Heart right ventricle (tissue), 16 donors: ENCODE measurements around the gene SHISAL1. TPM values are rescaled to one million over a fixed set of nuclear protein-coding genes. Genes with fewer than 3 reads are reported as not detected.
"Not testable (repeated sequence)": the region's sequence is repeated elsewhere in the genome, so short reads cannot be mapped to it uniquely, and the experiment has no call there.

Experiments
- ATAC-seq, 8 donors: fragments of 200-7000 bp; cut with Tn5 transposase; one replicate each; pipeline ENCODE4 v1.9.1; 2020; ENCODE audit warnings: mild to moderate bottlenecking in 8 of 8, moderate library complexity in 8 of 8, moderate number of reproducible peaks in 1 of 8
- DNase-seq, 2 donors: peaks; one replicate each; pipeline ENCODE4 v3.0.0-alpha.2; 2020
- H3K27ac ChIP-seq, 10 donors: fragments of 200-600 bp; sonication (generic) in 2 of 10; one replicate each; pipeline versions ENCODE4 v1.5.0 to v1.8.0; 2020 to 2022; ENCODE audit warnings: mild to moderate bottlenecking in 3 of 10
- H3K27me3 ChIP-seq, 7 donors: fragments of 200-600 bp; one replicate each; pipeline ENCODE4 v1.8.0; 2021 to 2022; ENCODE audit warnings: mild to moderate bottlenecking in 2 of 7
- H3K36me3 ChIP-seq, 9 donors: fragments of 200-600 bp; sonication (generic) in 1 of 9; one replicate each; pipeline versions ENCODE4 v1.5.0 to v1.8.0; 2020 to 2022; ENCODE audit warnings: mild to moderate bottlenecking in 2 of 9
- H3K4me1 ChIP-seq, 9 donors: fragments of 200-600 bp; sonication (generic) in 1 of 9; one replicate each; pipeline versions ENCODE4 v1.5.0 to v1.8.0; 2020 to 2022; ENCODE audit warnings: mild to moderate bottlenecking in 4 of 9
- H3K4me3 ChIP-seq, 10 donors: fragments of 200-600 bp; sonication (generic) in 2 of 10; one replicate each; pipeline versions ENCODE4 v1.5.0 to v1.8.0; 2020 to 2022; ENCODE audit warnings: mild to moderate bottlenecking in 7 of 10, moderate library complexity in 2 of 10
- H3K9me3 ChIP-seq, 11 donors: fragments of 200-600 bp in 10 of 11; sonication (generic) in 2 of 11; one replicate each; pipeline versions ENCODE4 v1.5.0 to v1.8.0; 2013 to 2022; ENCODE audit warnings: mild to moderate bottlenecking in 2 of 11, control low read depth in 1 of 11, moderate library complexity in 1 of 11
- CTCF ChIP-seq, 9 donors: fragments of 200-600 bp; sonication (generic) in 2 of 9; IDR thresholded peaks; one replicate each; pipeline versions ENCODE4 v1.5.0 to v1.8.0; 2021 to 2022; ENCODE audit warnings: antibody characterized with exemption in 9 of 9, mild to moderate bottlenecking in 5 of 9, moderate library complexity in 1 of 9
- WGBS, 2 donors: extraction: QIAGEN DNeasy Blood & Tissue Kit; methylation state at CpG; one replicate each; pipeline ENCODE4 v1.1.7; 2013; ENCODE audit warnings: inconsistent platforms in 1 of 2; 5-methylcytosine and 5-hydroxymethylcytosine counted together
- intact Hi-C, 10 donors: fragments of 100-400 bp; cut with DNase I; formaldehyde crosslinking; loops; one replicate each; pipeline versions ENCODE4 v1.11.1 to v1.14.2; 2022
- polyA plus RNA-seq, 2 donors: library from polyadenylated mRNA; stranded (reverse); fragments of 200-250 nt; gene quantifications; one replicate each; pipeline ENCODE4 v1.2.3, GENCODE V29; 2013
- total RNA-seq, 10 donors: library from RNA; stranded (reverse); fragmentation: NEBNext Ultra II Directional in 3 of 10; extraction: Animal tissue kit (Norgen Biotek cat#: 25700) in 3 of 10; gene quantifications; one replicate each; pipeline versions ENCODE4 v1.2.1 to v1.2.4, GENCODE V29; 2021 to 2023
- donor health status: Arrhythmogenic right ventricular cardiomyopathy.
- donor health status: ischemic (EF 13 %, LVEDD 7.1; RV severe dilation, severe dysfunction).
- donor health status: healthy with polysubstance abuse.
- donor health status: DM: no; HTN: yes; CAD: no.
- donor health status: DM: no; HTN: no; CAD: no.
- donor health status: ischemic (EF 25% LVEDD 6.9; RV normal size, moderate dysfunction).
- donor health status: ischemic (EF 25% LVEDD 5.7; RV mildly dilated, moderate dysfunction).
- donor health status: healthy.
- donor health status: DM: yes; HTN: yes; CAD: no.
- donor health status: Ischemic cardiomyopathy.
- donor health status: ischemic (EF 35%, LVEDD 5.7; RV mildly dilated, moderate dysfunction).
- donor health status: nonischemic (EF 11% LVEDD 7.7; RV severe dilation, severe dysfunction).
- donor health status: DM: yes; HTN: yes; CAD: no.
- donor health status: PGD.
- donor health status: ischemic (EF 29% LVEDD 5.4; RV normal size, mild dysfunction).
- donor health status: nonischemic (EF 23%, LVEDD 6.1; RV moderate dilation, normal function).

SHISAL1 gene
- total and polyA plus RNA-seq, 12 donors: 0.15 to 1.7 (median 0.63) TPM

- TF ChIP-seq CTCF (IDR thresholded peaks at IDR 0.05): no peak
- intact Hi-C loops: loop anchor here in 1 of 10 donors (10.0 kb wide), 1 partner anchor 232 kb away; no protein-coding TSS in a partner anchor
- peaks cover 4 to 21% (median 15%) of the 10 kb centered on the region in 9 donors for H3K4me1 ChIP-seq
- H3K36me3 ChIP-seq: no peaks in the 10 kb centered on the region
- no peaks in the 10 kb centered on the region for H3K9me3 ChIP-seq
- no peak for ATAC-seq
- peak overlapping the region in 9 of 10 donors; percentile 32 to 67 (median 57) for H3K4me3 ChIP-seq
- peak overlapping the region in 5 of 10 donors; percentile 40 to 72 (median 54) for H3K27ac ChIP-seq
- H3K27me3 ChIP-seq: peaks cover 8 to 44% (median 23%) of the 10 kb centered on the region in 7 donors
- no peak for DNase-seq
- 73 to 77% methylated on average over 7 of the region's 7 CpGs for WGBS, 2 donors
Measured at GRCh38 chr22:44326491-44326885, 13.7 kb upstream of the SHISAL1 start.

- H3K27ac ChIP-seq: peak overlapping the region in 5 of 10 donors; percentile 40 to 72 (median 54)
- peak overlapping the region; percentile 10 to 67 (median 54) for H3K4me3 ChIP-seq
- peaks cover 7 to 38% (median 21%) of the 10 kb centered on the region in 7 donors for H3K27me3 ChIP-seq
- H3K4me1 ChIP-seq: peaks cover 3 to 19% (median 12%) of the 10 kb centered on the region in 9 donors
- DNase-seq: no peak
- peak in 5 of 9 donors; percentile 11 to 33 (median 18) for TF ChIP-seq CTCF (IDR thresholded peaks at IDR 0.05)
- intact Hi-C loops: loop anchor here in 1 of 10 donors (10.0 kb wide), 1 partner anchor 231 kb away; no protein-coding TSS in a partner anchor
- 25 to 36% methylated on average over 25 of the region's 25 CpGs for WGBS, 2 donors
- H3K9me3 ChIP-seq: no peaks in the 10 kb centered on the region
- ATAC-seq: no peak
- no peaks in the 10 kb centered on the region for H3K36me3 ChIP-seq
Measured at GRCh38 chr22:44325718-44326490, 13.2 kb upstream of the SHISAL1 start.

- not testable (repeated sequence) for H3K36me3 ChIP-seq, DNase-seq, ATAC-seq, H3K27ac ChIP-seq, H3K9me3 ChIP-seq, H3K4me3 ChIP-seq
- WGBS, 2 donors: 100% methylated on average over 1 of the region's 1 CpG
- H3K4me1 ChIP-seq: peaks cover 0 to 14% (median 5%) of the 10 kb centered on the region in 9 donors
- intact Hi-C loops: loop anchor here in 1 of 10 donors (10.0 kb wide), 1 partner anchor 228 kb away; no protein-coding TSS in a partner anchor
- peaks cover 0 to 18% (median 0%) of the 10 kb centered on the region in 7 donors for H3K27me3 ChIP-seq
Measured at GRCh38 chr22:44323140-44323790, 10.5 kb upstream of the SHISAL1 start.

- ATAC-seq (no peak), DNase-seq (no peak)
- TF ChIP-seq CTCF (IDR thresholded peaks at IDR 0.05): no peak
- no peaks in the 10 kb centered on the region for H3K4me1 ChIP-seq
- H3K27me3 ChIP-seq: no peaks in the 10 kb centered on the region
- intact Hi-C loops: loop anchor here in 1 of 10 donors (10.0 kb wide), 1 partner anchor 225 kb away; no protein-coding TSS in a partner anchor
- H3K9me3 ChIP-seq: no peaks in the 10 kb centered on the region
- H3K4me3 ChIP-seq: no peak overlapping the region
- H3K36me3 ChIP-seq: no peaks in the 10 kb centered on the region
- H3K27ac ChIP-seq: no peak overlapping the region
- 75 to 85% methylated on average over 9 of the region's 9 CpGs for WGBS, 2 donors
Measured at GRCh38 chr22:44319685-44320084, 6.9 kb upstream of the SHISAL1 start.
